ENCODE data around the gene RPE65.
"Not testable (repeated sequence)": the region's sequence is repeated elsewhere in the genome, so short reads cannot be mapped to it uniquely, and the experiment has no call there.

The RPE65 gene

GRCh38 chr1:68449901-68450300 is at the start of gene RPE65:
Gene RPE65 (minus strand): TSS chr1:68449954. CDS start chr1:68449905, 49 bp downstream.
- no peak for DNase-seq

- no peak for DNase-seq
These were observed 47.6 kb upstream of the RPE65 start for GRCh38 chr1:68497358-68497698.

GRCh38 chr1:68496680-68497357 is 47.1 kb upstream of the RPE65 start, which contains the start of gene DEPDC1:
Gene DEPDC1 (minus strand): TSS chr1:68497082. CDS start chr1:68496999, 83 bp downstream.
- peak; percentile 42 for DNase-seq

DNA sequence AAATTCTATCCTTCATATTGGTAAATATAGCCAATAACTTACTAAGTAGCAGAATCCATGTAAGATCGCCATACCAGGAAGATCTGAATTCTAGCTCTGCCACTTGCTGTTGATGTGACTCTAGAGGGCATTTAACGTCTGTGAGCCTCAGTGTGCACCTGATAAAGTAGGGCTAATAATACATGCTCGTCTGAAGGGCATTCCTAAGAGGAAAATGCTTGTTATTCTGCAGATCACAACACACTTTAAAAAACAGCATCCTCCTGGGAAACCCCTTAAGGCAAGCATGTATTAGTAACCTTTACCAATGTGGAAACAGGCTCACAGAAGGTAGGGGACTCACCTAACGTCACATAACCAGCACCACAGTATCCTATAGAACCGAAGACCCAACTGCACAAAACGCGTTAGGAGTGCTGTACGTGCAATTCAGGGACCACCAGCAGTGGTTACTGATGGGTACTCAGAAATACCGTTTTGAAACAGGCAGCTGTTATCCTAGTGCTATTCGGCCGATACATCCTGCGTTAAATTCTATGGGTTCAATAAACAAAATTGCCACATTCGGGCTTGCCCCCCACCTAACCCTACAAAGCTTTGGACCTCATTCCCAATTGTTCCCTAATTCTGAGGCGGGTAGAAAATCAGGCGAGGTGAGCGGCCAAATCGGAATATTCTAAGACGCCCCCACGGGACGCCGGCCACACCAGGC is 46.4 kb upstream of the RPE65 start:
- DNase-seq, result no peak

DNA sequence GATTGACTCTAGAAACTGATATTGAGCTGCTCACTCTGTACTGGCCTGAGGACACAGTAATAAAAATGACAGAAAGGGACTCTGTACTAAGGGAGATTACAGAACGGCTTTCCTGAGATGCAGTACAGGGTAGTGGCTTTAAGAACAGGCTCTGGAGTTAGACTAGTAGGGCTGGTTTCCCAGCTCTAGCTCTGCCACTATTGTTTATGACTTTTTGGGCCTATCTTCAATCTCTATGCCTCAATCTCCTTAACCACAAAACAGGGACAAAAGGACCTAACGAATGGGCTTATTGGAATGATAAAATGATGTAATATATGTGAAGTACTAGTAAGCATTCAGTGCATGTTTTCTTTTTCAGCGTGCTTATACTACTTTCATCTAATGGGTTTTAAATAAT is 45.8 kb upstream of the RPE65 start:
- no peak for DNase-seq

DNA sequence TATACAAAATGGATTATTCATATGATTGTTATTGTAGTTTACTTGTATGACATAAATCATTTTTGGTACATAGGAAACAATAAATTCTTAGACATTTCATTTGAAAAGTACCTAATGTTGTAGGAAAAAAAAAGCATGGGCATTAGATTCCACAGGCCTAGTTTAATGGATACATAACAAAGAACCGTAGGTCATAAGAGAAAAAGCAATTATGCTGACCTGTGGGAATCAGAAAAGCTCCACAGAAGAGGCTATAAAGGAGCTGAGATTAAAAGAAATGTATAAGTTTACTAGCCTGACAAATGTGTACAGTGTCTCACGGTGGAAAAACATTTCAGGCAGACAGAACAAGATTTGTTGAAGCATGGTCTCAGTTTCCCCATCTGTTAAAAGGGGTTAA is 43.4 kb upstream of the RPE65 start:
- no peak for DNase-seq

DNA sequence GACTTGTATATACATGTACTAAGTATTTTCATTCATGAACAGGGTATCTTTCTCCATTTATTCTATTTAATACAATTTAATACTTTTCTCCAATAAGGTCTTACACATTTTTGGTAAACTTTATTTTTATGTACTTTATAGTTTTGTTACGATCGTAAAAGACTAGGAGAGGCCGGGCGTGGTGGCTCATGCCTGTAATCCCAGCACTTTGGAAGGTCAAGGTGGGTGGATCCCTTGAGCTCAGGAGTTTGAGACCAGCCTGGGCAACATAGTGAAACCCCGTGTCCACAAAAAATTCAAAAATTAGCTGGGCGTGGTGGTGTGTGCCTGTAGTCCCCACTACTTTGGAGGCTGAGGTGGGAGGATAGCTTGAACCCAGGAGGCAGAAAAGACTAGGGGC is 42.5 kb upstream of the RPE65 start:
- DNase-seq, result not testable (repeated sequence)

- DNase-seq, result no peak
These were observed 40.4 kb upstream of the RPE65 start for GRCh38 chr1:68490046-68490651.

DNA sequence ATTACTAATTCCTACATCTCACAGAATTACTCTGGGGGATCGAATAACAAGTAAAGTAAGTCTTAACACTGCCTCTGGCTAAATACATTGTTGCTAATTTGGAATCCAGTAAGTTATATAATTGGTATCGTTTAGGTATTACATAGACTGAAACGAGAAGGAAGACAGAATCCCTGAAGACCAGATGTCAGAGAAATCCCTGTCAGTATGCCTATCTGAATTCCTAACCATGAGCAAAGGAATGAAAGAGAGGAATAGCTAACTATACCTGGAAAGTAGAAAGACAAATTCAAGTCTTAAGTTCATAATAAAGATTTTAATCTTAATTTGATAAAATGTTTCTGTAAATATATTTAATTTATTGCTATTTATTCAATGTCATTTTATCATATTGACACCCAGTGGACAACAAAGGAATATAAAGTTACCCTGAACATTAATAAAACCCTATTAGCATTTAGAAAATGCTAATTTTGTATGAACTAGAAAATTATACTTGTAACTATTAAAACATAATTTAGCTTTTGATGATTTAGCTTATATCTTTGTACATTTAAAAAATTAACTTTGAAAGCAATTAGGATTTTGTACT is 35.8 kb upstream of the RPE65 start:
- no peak for DNase-seq

- no peak for DNase-seq
These were observed 34.9 kb upstream of the RPE65 start for GRCh38 chr1:68484618-68485017.

GRCh38 chr1:68481041-68481440 is 31.3 kb upstream of the RPE65 start:
- no peak for DNase-seq

DNA sequence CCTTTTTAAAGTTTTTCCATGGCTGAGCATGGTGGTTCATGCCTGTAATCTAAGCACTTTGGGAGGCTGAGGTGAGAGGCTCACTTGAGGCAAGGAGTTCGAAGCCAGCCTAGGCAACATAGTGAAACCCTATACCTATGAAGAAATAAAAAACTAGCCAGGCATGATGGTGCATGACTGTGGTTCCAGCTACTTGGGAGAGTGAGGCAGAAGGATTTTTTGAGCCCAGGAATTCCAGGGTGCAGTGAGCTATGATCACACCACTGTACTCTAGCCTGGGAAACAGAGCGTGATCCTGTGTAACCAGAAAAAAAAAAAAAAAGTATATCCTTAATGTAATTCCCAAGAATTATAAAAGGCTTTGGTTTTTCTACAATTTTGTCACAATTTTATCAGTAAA is 29.7 kb upstream of the RPE65 start:
- no peak for DNase-seq

DNA sequence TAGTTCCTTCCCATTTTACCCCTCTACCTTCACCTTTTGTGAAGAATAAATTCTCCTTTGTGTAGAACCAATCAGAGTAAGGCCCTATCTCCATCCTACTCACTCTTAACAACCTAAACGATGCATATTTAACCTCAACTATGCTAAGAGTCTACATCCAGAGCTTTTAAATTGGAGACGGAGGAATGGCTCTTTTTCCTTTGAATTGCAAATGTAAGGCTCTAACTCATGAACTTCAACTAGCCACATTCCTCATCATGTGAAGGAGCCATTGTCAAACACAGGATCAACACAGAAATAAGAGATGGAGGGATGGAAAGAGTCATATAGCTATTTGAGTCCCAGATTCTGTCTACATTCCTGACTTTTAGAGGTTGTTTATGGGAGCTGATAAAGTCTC is 28.9 kb upstream of the RPE65 start:
- no peak for DNase-seq

DNA sequence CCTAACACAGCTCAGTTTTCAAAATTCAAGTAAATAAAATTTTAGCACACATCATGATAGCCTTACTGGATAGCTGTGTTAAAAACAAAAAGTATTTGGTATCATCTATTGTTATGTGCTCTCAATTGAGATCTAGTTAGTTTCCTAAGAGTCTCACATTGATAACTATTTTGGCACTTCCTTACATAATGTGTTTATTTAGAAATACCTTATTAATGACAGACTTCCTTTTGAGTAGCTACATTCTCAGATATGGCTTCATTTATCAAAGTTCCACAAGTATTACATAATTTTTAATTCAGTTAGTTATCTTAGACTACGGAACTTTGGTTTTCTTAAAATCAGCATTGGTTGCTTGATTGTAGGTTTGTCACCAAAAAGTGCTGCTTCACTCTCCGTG is 26.9 kb upstream of the RPE65 start:
- DNase-seq, result not testable (repeated sequence)

DNA sequence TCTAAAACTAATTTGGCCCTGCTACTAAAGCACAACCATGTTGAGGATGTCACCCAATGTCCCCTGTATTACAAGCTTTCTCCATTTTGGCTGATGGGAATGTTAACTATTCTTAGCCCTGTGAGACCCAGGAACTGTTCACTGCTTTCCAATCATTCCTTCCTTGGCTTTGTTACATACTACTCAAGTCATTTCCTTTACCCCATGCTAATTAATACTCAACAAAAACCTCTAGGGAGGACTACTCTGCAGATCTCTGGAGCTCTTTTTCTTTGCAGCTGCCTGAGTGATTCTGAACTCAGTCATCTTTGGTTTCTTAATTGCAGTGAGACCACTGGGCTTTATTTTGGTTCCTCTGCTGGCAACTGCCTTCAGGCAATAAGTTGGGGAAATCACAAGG is 23.3 kb upstream of the RPE65 start:
- DNase-seq, result no peak

GRCh38 chr1:68470388-68470970 is 20.7 kb upstream of the RPE65 start:
- DNase-seq, result no peak

DNA sequence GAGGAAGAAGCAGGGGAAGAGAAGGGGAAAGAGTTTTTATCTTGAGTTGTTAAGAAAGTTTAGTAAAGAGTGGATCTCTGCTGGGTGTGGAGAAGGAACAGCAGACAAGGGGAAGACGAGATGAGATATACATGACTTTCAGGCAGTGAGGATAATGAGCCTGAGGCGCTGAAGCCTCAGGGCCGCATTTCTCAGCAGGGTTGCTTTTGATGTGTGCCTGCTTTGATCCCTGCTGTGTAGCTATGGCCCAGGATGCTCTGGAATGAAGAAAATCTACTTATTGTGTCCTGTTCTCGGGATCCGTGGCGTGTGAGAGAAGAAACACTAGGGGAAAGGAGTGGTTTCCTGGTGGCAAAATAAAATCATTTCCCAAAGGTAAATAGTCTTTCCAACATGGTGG is 15.1 kb upstream of the RPE65 start:
- no peak for DNase-seq

DNA sequence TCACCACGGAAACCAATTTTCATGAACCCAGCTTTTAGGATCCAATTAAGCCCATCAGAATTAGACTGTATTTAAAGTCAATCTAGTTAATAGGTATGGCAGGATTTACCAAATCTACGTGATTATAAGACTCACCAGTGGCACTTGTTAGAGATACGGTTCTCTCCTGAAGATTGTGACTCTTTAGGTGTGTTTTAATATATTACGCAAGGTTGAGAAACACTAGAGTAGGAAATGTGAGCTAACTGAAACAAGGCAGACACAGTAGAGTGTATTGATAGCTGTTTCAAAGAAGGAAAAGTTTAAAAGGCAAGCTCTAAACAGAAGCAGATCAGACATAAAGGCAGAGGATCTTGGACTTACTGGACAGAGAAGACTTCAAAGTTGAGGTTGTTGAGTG is 11.2 kb upstream of the RPE65 start:
- DNase-seq, result no peak

- no peak for DNase-seq
These were observed 10.0 kb upstream of the RPE65 start for GRCh38 chr1:68459796-68460195.

DNA sequence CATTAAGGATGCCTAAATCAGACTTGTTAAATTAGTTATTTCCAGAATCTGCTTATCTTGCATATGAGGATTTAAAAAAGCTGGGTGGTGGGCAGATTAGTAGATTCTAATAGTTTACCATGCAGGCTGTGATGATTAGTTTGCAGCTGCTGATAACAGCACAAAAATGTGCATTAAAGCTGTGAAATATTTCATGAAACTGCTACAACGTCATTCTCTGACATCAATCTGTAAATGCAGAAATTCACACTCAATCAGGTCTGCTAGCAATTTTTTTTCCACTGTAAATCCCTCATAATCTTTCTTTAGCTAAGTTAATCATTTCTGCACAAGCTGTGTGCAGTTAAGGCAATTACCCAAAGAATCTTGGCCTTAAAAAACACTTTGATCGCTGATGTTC is 9.3 kb upstream of the RPE65 start:
- no peak for DNase-seq

GRCh38 chr1:68456202-68456601 is 6.4 kb upstream of the RPE65 start:
- no peak for DNase-seq

DNA sequence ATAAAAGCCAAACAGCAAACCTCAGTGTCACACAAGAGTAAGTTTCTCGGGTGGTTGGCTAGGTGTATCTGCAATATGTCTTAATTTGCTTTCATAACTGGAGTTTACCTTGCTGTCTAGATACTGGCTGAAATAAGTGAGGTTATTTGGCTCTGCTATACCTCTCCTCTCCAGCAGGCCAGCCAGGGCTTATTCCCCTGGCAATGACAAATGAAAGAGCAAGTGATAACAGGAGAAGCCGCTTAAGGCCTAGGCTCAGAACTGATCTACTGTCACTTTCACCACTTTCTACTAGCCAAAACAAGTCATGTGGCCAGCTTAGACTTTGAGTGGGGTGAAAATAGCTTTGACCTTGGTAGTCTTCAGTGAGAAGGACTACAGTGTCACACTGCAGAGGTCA is 4.8 kb upstream of the RPE65 start:
- DNase-seq, result no peak

GRCh38 chr1:68453060-68453670 is 3.4 kb upstream of the RPE65 start:
- DNase-seq, result no peak
